ENCODE measurements around the gene ZSCAN5A.
"Not testable (repeated sequence)": the region's sequence is repeated elsewhere in the genome, so short reads cannot be mapped to it uniquely, and the experiment has no call there.

- not testable (repeated sequence) for TF ChIP-seq CTCF, POLR2A, POLR2AphosphoS5, EP300 (IDR thresholded peaks at IDR 0.05)
These were observed 104.6 kb downstream of the ZSCAN5A start for GRCh38 chr19:56210036-56210435.
